ENCODE results near the gene RNF13.
"Not testable (repeated sequence)": the region's sequence is repeated elsewhere in the genome, so short reads cannot be mapped to it uniquely, and the experiment has no call there.

The RNF13 gene

DNA sequence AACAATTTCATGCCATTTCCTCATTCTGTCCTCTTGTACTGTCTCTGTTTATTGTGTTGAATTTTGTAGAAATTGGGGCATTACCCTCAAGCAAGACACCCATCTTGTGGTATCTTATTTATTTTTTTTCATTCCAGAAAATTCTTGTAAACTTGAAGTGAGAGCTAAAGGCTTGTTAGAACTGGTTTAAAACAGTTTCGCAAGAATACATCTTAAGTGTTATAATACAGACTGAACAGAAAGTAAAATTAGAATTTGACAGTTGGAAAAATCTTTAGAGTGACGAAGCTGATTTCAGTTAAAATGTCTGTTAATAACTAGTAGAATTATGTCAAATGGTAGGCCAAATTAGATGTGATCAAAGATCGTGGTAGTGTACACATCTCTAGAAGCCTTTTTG lies 26.9 kb downstream of the RNF13 start:
- DNase-seq (ENCODE audit: low read depth in 2 of 2), result no peak

DNA sequence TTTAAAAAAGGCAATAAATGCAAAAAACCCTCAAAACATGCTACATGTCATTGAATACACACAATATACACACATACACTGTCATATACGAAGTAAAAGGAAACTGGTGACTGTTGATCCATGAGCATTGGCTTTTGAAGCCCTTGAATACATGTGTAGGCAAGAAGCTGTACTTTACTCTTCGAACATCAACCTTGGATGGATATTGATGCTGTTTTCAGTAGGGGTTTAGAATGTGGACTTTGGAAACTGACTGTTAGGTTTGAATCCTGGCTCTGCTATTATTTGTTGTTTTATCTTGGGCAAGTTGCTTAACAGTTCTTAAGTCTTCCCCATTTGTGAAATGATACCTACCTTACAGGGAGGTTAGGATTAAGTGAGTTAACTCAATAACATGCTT lies 30.5 kb downstream of the RNF13 start:
- no peak for DNase-seq (ENCODE audit: low read depth in 2 of 2)

- no peak for DNase-seq (ENCODE audit: low read depth in 2 of 2)
Measured at GRCh38 chr3:149844091-149844490, 31.1 kb downstream of the RNF13 start.

- no peak for DNase-seq (ENCODE audit: low read depth in 2 of 2)
Measured at GRCh38 chr3:149845570-149846244, 32.7 kb downstream of the RNF13 start.

DNA sequence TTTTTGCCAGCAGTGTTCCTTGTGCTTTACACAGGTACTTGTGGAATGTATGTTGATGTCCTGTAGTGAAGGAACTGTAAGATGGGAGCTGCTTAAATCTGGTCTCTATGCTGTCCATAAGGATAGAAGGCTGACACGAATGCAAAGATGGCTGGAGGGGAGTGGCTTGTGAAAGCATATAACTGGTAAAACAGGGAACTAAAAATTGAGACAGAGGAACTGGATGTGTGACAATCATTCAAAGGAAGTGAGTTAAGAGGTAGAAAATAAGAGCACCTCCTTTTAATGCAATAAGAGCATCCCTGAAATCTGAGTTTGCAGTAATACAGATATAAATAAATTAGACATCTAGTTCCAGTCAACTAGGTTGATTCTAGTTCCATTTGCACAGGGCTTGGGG lies 35.2 kb downstream of the RNF13 start:
- no peak for DNase-seq (ENCODE audit: low read depth in 2 of 2)

DNA sequence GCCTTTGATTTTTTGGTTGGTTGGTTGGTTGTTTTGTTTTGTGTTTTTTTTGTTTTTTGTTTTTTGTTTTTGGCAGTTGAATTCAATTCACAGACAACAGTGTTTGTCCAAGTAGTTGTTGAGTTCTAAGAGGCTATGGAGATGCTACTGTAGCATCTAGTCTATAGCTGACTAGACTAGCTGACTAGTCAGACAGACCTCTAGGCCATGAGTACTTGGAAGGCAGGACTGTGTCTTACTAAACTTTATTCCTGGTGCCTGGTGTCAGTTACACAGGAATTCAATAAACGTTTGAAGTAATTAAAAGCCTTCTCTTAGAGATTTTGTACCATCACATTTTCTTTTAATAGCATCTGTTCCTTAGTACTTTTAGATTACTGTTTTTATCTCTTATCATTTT lies 35.7 kb downstream of the RNF13 start:
- DNase-seq (ENCODE audit: low read depth in 2 of 2), result no peak

GRCh38 chr3:149850787-149851584 lies 38.0 kb downstream of the RNF13 start:
- DNase-seq (ENCODE audit: low read depth in 2 of 2), result no peak

DNA sequence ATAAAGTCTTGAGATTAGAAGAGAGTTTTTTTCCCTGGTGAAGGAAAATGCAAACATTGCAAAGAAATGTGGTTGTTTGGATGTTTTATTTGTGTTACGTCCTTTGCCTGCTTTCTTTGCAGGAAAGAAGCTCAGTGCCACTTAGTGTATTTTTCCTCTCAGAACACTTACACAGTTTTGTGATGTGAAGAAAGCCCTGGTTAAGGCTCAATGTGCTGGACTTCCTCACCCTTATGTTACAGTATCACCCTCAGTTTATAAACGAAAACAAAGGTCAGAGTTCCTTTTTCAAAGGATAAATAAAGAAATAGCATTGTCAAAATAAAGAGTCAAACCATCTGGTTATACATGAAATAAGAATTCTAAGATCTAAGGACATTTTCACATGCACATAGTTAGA lies 45.9 kb downstream of the RNF13 start:
- DNase-seq (ENCODE audit: low read depth in 2 of 2), result no peak

GRCh38 chr3:149860881-149861280 lies 47.9 kb downstream of the RNF13 start:
- no peak for DNase-seq (ENCODE audit: low read depth in 2 of 2)

DNA sequence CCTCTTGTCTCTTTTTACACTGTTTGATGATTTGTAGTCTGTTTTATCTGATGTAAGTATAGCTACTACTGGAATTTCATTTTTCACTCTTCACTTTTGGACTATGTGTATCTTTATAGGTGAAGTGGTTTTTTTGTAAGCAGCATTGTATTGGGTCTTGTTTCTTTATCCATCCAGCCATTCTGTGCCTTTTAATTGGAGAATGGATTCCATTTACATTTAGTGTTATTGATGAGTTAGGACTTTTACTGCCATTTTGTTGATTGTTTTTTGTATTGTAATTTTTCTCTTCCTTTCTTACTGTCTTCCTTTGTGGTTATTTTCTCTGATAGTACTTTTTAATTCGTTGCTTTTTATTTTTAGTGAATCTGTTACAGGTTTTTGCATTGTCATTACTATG lies 54.5 kb downstream of the RNF13 start:
- no peak for DNase-seq (ENCODE audit: low read depth in 2 of 2)

- DNase-seq (ENCODE audit: low read depth in 2 of 2), result no peak
Measured at GRCh38 chr3:149871855-149872254, 58.8 kb downstream of the RNF13 start.

DNA sequence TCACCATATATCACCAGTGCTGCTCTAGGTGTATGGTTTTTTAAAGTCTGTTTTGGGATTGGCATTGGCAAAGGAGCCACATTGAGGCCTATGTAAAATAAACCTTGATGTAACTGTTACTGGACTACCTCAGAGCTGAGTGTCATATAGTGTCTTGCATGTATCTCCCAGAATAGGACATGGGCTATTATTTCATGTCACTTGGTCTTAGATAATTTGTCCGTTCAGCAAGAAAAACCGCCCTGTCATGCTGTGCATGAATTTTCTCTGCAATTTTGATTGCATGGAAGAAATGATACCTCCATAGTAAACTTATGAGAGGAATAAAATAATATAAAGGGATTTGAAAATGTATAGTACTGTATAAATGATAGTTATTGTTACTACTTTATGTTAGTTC lies 59.6 kb downstream of the RNF13 start:
- DNase-seq (ENCODE audit: low read depth in 2 of 2), result no peak

GRCh38 chr3:149877668-149878067 lies 64.7 kb downstream of the RNF13 start:
- DNase-seq (ENCODE audit: low read depth in 2 of 2), result no peak

DNA sequence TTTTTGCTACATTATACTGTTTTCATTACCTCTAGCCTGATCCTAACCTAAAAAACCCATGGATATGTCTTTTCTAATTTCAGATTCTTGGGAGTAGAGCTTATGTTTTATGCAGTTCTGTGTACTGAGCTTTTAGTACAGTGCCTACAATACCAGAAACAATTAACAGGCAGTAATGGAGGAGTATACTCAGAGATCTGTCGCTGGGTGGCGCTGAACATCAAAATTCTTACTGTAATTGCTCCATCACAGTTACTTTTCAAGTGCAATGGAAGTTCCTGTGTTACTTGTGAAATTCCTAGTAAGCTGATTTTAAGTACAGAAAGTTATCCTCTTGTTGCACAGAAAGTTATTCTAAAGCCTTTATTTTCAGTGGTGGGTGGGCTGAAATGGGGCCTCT lies 66.9 kb downstream of the RNF13 start:
- peak in 1 of 2 experiments; percentile 6 for DNase-seq (ENCODE audit: low read depth in 2 of 2)

DNA sequence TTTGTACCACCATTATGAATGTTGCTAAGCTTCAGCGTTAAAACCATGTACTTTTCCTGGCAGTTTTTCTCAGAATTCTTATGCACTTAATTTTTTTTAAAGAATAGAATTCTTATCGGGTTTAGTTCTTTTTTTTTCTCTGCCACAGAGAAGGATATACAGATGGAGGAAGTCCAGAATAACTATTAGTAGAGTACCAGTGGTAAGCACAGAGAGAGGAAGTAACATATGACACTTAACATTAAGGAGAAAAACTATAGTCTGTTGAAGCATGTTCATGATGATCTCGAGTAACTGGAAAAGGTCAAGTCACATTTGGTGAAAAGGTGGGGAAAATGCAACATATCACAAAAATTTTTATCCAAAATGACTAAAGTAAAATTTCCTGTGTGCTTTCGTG lies 68.9 kb downstream of the RNF13 start:
- no peak for DNase-seq (ENCODE audit: low read depth in 2 of 2)

- DNase-seq (ENCODE audit: low read depth in 2 of 2), result no peak
Measured at GRCh38 chr3:149883134-149883533, 70.1 kb downstream of the RNF13 start.

DNA sequence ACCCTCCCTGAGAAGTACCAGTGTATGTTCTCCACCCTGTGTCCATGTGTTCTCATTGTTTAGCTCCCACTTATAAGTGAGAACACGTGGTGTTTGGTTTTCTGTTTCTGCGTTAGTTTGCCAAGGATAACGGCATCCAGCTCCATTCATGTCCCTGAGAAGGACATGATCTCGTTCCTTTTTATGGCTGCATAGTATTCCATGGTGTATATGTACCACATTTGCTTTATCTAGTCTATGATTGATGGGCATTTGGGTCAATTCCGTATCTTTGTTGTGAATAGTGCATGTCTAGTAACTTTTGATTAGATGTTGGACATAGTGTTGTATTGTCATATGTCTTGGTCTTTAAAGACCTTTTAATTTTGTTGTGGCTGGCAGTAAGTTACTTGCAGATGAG lies 70.8 kb downstream of the RNF13 start:
- not testable (repeated sequence) for DNase-seq (ENCODE audit: low read depth in 2 of 2)

DNA sequence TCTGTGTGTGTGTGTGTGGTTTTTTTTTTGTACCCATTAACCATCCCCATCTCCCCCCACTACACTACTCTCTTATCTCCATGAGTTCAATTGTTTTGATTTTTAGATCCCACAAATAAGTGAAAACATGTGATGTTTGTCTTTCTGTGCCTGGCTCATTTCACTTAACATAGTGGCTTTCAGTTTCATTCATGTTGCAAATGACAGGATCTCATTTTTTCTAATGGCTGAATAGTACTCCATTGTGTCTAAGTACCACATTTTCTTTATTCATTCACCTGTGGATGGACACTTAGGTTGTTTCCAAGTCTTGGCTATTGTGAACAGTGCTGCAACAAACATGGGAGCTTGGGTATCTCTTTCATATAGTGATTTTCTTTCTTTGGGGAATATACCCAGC lies 71.8 kb downstream of the RNF13 start:
- DNase-seq (ENCODE audit: low read depth in 2 of 2), result not testable (repeated sequence)

GRCh38 chr3:149886957-149887356 lies 73.9 kb downstream of the RNF13 start:
- DNase-seq (ENCODE audit: low read depth in 2 of 2), result no peak

DNA sequence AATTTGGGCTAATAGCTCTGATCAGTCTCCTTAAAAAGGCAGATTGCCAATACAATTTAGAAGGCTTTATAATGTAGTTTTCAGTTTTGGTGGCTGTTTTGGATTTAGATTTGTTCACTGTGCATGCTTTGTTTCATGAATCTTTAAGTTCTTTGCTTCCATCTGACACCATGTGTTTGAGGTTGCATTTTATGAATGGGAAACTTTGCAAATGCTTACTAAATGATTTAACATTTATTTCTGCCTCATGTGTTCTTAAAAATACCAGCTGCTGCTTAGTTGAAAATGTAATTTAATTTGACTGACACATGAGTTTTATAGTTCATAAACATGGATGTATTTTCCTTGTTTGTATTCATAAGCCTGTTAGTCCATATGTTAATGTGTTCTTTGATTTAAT lies 78.6 kb downstream of the RNF13 start:
- DNase-seq (ENCODE audit: low read depth in 2 of 2), result no peak

DNA sequence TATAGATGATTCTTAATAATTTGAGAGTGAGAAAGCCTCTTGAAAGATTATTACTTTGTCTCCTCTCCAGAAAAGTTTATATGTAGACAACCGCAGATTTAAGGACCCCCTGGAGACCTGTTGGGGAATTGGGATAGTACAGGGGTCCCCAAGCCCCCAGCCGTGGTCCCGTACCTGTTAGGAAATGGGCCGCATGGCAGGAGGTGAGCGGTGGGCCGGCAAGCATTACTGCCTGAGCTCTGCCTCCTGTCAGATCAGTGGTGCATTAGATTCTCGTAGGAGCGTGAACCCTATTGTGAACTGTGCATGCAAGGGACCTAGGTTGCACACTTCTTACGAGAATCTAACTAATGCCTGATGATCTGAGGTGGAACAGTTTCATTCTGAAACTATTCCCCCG lies 79.4 kb downstream of the RNF13 start:
- DNase-seq (ENCODE audit: low read depth in 2 of 2), result no peak

DNA sequence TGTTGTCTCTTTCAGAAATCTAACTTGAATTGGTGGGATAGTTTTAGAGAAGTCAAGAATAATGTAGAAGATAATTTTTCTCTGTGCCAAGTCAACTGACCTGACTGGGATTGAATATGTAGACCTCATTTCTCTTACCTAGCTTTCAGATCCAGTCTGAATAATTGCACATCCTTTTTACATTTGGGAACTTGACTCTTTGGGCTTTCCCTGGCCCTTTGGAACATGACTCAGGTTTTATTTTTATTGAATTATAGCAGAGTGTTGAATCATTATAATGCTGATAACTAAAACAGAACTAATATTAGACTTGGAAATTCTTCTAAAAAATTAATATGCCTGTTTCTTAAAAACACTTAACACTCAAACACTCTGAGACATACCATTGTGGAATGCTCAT lies 81.2 kb downstream of the RNF13 start:
- no peak for DNase-seq (ENCODE audit: low read depth in 2 of 2)

- DNase-seq (ENCODE audit: low read depth in 2 of 2), result no peak
Measured at GRCh38 chr3:149895339-149895738, 82.3 kb downstream of the RNF13 start.

- no peak for DNase-seq (ENCODE audit: low read depth in 2 of 2)
Measured at GRCh38 chr3:149895769-149896168, 82.8 kb downstream of the RNF13 start.
